OCI-LY7 (cell line): ENCODE data around the gene POLD3.

Experiments
- EZH2phosphoT487 ChIP-seq: fragments of 200-600 bp; sonication (generic); IDR thresholded peaks from 2 replicates; pipeline ENCODE4 v1.6.1; 2018; ENCODE audit warnings: low read depth, borderline replicate concordance, mild to moderate bottlenecking, mixed run types, antibody characterized with exemption, low read length, moderate library complexity, mixed read lengths
- TF ChIP-seq, protein P1 (sequence below): fragments of 200-600 bp; sonication (generic); conservative IDR thresholded peaks from 2 replicates; pipeline ENCODE4 v1.5.1; 2014; ENCODE audit warnings: mild to moderate bottlenecking, antibody characterized with exemption, low read length, moderate library complexity, mixed read lengths

DNA sequence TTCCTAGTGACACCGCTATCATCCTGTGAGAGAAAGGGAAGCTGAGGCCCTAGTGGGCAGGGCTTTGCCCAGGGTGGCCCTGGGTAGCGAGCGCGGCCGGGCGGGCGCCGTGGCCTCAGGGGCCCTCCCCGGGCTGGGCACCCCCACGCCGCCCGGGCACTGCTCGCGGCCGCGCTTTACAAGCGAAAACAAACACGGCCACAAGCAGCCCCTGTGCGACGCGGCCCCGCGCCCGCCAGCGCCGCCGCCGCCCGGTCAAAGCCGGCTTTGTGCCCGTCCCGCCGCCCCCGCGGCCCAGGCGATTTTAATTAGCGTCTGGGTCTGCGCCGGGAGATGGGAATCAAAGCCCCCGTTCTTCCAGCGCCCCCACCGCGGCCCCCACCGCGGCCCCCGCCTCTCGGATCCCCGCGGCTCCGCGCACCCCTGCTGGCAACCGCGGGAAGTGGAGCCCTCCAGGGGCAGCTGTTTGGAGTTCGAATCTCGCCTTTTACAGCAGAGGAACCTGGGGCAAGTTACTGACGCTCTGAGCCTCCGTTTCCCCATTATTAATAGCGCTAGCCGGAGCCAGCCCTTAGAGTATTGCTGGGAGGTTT lies 91.0 kb downstream of the POLD3 start:
- TF ChIP-seq, protein P1, sequence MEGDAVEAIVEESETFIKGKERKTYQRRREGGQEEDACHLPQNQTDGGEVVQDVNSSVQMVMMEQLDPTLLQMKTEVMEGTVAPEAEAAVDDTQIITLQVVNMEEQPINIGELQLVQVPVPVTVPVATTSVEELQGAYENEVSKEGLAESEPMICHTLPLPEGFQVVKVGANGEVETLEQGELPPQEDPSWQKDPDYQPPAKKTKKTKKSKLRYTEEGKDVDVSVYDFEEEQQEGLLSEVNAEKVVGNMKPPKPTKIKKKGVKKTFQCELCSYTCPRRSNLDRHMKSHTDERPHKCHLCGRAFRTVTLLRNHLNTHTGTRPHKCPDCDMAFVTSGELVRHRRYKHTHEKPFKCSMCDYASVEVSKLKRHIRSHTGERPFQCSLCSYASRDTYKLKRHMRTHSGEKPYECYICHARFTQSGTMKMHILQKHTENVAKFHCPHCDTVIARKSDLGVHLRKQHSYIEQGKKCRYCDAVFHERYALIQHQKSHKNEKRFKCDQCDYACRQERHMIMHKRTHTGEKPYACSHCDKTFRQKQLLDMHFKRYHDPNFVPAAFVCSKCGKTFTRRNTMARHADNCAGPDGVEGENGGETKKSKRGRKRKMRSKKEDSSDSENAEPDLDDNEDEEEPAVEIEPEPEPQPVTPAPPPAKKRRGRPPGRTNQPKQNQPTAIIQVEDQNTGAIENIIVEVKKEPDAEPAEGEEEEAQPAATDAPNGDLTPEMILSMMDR = no peak
- TF ChIP-seq EZH2phosphoT487 = no peak
